ENCODE results near the gene CBLB. TPM values are rescaled to one million over a fixed set of nuclear protein-coding genes. Genes with fewer than 3 reads are reported as not detected.

CBLB gene
- total and polyA plus RNA-seq, 8 donors = 30.7 to 49.3 (median 42.6) TPM

DNA sequence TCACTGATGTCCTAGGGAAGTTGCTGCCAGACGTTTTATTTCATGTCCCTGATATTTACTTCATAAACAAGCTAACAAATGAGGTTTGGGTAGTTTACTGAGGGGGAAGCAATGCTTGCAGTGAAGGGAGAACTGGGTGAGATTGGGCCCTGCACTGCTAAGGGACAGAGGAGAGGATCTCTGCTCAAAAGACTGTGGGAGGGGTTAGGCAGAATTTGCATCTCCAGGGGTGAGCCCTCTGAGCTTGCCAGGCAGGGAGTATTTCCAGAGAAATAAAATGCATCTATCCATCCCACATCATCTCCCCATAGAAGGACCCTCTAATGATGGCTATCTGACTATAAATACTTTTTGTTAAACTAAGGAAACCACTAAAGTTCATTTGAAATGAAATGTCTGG, 215.6 kb downstream of the CBLB start:
- H3K4me3 ChIP-seq = no peak overlapping the region
- ATAC-seq = no peak
- intact Hi-C loops (cut with DNase I) = no loop called here
- TF ChIP-seq, protein P1, sequence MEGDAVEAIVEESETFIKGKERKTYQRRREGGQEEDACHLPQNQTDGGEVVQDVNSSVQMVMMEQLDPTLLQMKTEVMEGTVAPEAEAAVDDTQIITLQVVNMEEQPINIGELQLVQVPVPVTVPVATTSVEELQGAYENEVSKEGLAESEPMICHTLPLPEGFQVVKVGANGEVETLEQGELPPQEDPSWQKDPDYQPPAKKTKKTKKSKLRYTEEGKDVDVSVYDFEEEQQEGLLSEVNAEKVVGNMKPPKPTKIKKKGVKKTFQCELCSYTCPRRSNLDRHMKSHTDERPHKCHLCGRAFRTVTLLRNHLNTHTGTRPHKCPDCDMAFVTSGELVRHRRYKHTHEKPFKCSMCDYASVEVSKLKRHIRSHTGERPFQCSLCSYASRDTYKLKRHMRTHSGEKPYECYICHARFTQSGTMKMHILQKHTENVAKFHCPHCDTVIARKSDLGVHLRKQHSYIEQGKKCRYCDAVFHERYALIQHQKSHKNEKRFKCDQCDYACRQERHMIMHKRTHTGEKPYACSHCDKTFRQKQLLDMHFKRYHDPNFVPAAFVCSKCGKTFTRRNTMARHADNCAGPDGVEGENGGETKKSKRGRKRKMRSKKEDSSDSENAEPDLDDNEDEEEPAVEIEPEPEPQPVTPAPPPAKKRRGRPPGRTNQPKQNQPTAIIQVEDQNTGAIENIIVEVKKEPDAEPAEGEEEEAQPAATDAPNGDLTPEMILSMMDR (IDR thresholded peaks at IDR 0.05) = no peak
- no peak overlapping the region for H3K27ac ChIP-seq
- H3K4me1 ChIP-seq = no peaks in the 10 kb centered on the region
- no peaks in the 10 kb centered on the region for H3K27me3 ChIP-seq
- peaks cover 0 to 2% of the 10 kb centered on the region in 2 donors for H3K36me3 ChIP-seq
- no peaks in the 10 kb centered on the region for H3K9me3 ChIP-seq
- no peak for DNase-seq

DNA sequence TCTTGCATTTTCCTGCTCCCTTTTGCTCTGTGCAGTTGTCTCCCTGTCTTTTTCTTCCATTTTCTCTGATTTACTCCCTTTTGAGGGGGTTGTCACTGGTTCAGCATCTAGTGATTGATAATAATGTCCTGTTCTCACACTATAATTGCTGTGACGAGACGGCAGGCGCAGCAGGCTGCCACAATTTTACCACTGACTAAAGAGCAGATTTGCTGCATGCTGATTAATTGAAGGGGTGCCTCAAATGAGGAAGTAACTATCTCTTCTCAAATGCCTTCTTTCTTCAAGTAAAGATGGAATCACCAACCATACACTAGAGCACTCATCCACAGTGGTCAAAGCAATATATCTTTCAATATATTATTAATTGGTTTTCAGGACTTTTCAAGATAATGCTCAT, 219.3 kb downstream of the CBLB start:
- ATAC-seq (no peak), DNase-seq (no peak)
- H3K36me3 ChIP-seq = no peaks in the 10 kb centered on the region
- intact Hi-C loops (cut with DNase I) = no loop called here
- H3K4me3 ChIP-seq = no peak overlapping the region
- H3K27me3 ChIP-seq = no peaks in the 10 kb centered on the region
- H3K4me1 ChIP-seq = no peaks in the 10 kb centered on the region
- H3K9me3 ChIP-seq = no peaks in the 10 kb centered on the region
- TF ChIP-seq, protein P1 (IDR thresholded peaks at IDR 0.05) = no peak
- H3K27ac ChIP-seq = no peak overlapping the region

DNA sequence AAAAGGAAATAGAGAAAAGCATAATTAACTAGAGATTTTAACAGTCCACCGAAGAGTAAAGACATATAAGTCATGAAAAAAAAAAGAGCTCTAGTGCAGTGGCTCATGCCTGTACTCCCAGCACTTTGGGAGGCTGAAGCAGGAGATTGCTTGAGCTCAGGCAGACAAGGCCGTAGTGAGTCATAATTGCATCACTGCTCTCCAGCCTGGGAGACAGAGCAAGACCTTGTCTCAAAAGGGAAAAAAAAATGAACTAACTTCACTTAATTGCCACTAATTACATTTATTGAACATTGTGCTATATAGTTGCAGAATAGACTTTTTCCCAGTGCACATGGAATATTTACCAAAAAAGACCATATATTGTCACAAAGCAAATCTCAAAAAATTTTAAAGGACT, 221.8 kb downstream of the CBLB start:
- Histone ChIP-seq H3K4me3 (no peak overlapping the region), H3K27me3 (no peaks in the 10 kb centered on the region), H3K36me3 (no peaks in the 10 kb centered on the region), H3K27ac (no peak overlapping the region), H3K9me3 (no peaks in the 10 kb centered on the region), H3K4me1 (no peaks in the 10 kb centered on the region)
- intact Hi-C loops (cut with DNase I) = no loop called here
- TF ChIP-seq, protein P1 (IDR thresholded peaks at IDR 0.05) = no peak
- ATAC-seq = peak; percentile 83
- DNase-seq = peak in 1 of 4 donors; percentile 41

DNA sequence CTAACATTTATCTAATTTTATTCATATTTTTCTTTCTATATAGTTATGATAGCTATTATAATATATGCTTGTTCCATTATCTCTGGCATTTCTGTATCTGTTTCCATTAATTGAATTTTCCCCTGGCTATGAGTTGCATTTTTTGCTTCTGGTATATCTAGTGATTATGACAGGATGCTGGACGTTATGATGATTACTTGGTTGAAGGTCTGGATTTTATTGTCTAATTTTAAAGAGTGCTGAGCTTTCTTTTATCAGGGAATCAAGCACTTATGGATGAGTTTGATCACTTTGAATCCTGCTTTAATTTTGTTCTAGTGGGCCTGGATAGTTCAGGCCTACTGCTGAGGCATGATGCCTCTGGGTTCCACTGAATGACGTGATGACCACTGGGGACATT, 229.7 kb downstream of the CBLB start:
- no peak for ATAC-seq
- intact Hi-C loops (cut with DNase I) = no loop called here
- no peak overlapping the region for H3K27ac ChIP-seq
- H3K9me3 ChIP-seq = no peaks in the 10 kb centered on the region
- no peaks in the 10 kb centered on the region for H3K27me3 ChIP-seq
- no peaks in the 10 kb centered on the region for H3K4me1 ChIP-seq
- TF ChIP-seq, protein P1 (IDR thresholded peaks at IDR 0.05) = no peak
- no peak for DNase-seq
- H3K36me3 ChIP-seq = no peaks in the 10 kb centered on the region
- no peak overlapping the region for H3K4me3 ChIP-seq

DNA sequence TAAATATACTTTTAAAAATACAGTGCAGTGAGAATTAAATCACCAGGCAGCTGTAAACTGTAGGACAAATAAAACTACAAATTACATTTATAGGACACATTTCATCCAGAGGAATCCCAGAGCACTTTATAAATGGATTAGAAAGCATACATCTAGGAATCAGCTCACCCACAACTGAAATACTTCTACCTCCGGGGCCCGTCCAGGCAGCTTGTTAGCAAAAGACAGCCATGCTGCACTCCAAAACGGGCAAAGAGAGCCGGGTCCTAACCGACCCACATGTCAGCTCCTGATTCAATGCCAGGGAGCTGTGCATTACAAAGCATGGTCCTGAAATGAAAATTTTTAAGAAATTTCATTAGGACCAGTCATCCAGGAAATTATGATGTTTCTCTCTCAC, 234.1 kb downstream of the CBLB start:
- intact Hi-C loops (cut with DNase I) = no loop called here
- no peak for DNase-seq
- no peak for ATAC-seq
- Histone ChIP-seq H3K36me3 (no peaks in the 10 kb centered on the region), H3K27me3 (no peaks in the 10 kb centered on the region), H3K4me3 (no peak overlapping the region), H3K9me3 (no peaks in the 10 kb centered on the region), H3K4me1 (no peaks in the 10 kb centered on the region), H3K27ac (no peak overlapping the region)
- TF ChIP-seq, protein P1 (IDR thresholded peaks at IDR 0.05) = no peak
